Endothelial cell of umbilical vein (primary cell): ENCODE measurements around the gene B4GALT7.

ENCODE experiments used
- EZH2 ChIP-seq: IDR thresholded peaks from 2 replicates; pipeline ENCODE4 v1.6.1; 2012; ENCODE audit warnings: borderline replicate concordance, low read depth, mild to moderate bottlenecking, moderate library complexity, low read length, inconsistent platforms; ENCODE audit not compliant: severe bottlenecking
- GATA2 ChIP-seq: IDR thresholded peaks from 2 replicates; pipeline ENCODE4 v1.7.0; 2011; ENCODE audit warnings: low read depth, mild to moderate bottlenecking, moderate library complexity, mixed read lengths, low read length; ENCODE audit not compliant: insufficient read length, insufficient read depth
- POLR2AphosphoS5 ChIP-seq: IDR thresholded peaks from 2 replicates; pipeline ENCODE4 v1.6.1; 2012; ENCODE audit warnings: low read depth, mild to moderate bottlenecking, control low read depth, low read length, moderate library complexity; ENCODE audit not compliant: insufficient read depth

DNA sequence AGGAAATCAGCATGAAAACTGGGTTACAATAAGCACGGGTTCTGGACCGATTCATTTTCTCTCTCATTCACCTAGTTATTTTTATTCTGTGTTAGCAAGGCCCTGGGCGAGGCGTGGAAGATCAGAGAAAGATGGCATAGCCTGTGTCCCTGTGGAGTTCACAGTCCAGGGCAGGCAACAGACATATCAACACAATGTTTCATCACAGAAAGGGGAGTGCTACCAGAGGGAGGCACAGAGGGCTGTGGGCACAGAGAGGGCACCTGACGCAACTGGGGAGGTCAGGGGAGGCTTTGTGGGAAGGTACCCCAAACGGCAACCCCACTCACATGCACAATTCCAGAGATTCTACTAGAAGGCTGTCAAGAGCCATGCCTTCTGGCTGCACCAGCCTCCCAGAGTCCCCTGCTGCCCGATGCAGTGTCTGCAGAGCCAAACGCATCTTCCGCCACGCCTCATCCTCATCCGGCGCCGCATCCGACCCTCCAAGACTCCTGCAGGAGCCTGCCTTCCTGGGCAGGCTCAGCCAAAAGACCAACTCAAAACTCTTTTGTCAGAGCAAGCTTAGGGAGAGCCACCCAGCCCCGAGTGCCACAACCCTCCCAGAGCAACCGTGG lies 47.0 kb upstream of the B4GALT7 start:
- TF ChIP-seq POLR2AphosphoS5 (no peak), EZH2 (no peak), GATA2 (no peak)
